Testis (tissue), 3 donors: Measurements from ENCODE around the gene MN1. TPM values are rescaled to one million over a fixed set of nuclear protein-coding genes. Genes with fewer than 3 reads are reported as not detected.

ENCODE experiments used
- DNase-seq: peaks from one replicate; pipeline ENCODE4 v3.0.0-alpha.2; 2019
- H3K27ac ChIP-seq, 2 donors: fragments of 200-600 bp; sonication (generic); one replicate each; pipeline ENCODE4 v1.5.1; 2019
- H3K27me3 ChIP-seq: fragments of 200-600 bp; sonication (generic); one replicate; pipeline ENCODE4 v1.5.1; 2019
- H3K36me3 ChIP-seq: fragments of 200-600 bp; sonication (generic); one replicate; pipeline ENCODE4 v1.5.1; 2017; ENCODE audit warnings: low read depth; ENCODE audit errors: missing control alignments
- H3K4me1 ChIP-seq: fragments of 200-600 bp; sonication (generic); one replicate; pipeline ENCODE4 v1.5.1; 2019
- H3K4me3 ChIP-seq, 2 donors: fragments of 200-600 bp; sonication (generic); one replicate each; pipeline ENCODE4 v1.5.1; 2017 to 2019
- H3K9me3 ChIP-seq: fragments of 200-600 bp; sonication (generic); one replicate; pipeline ENCODE4 v1.5.1; 2017
- POLR2A ChIP-seq: fragments of 450-650 bp; IDR thresholded peaks from one replicate; pipeline ENCODE4 v1.6.1; 2017; ENCODE audit warnings: antibody characterized with exemption, mild to moderate bottlenecking, moderate library complexity
- WGBS, 2 donors: methylation state at CpG; one replicate each; pipeline ENCODE4 v1.1.5; 2018; 5-methylcytosine and 5-hydroxymethylcytosine counted together
- intact Hi-C: fragments of 100-400 bp; cut with DNase I; formaldehyde crosslinking; loops from one replicate; pipeline ENCODE4 v1.15.1; 2023; ENCODE audit warnings: low total_unique reads
- polyA plus RNA-seq: library from polyadenylated mRNA; stranded (reverse); fragments of 350-450 nt; fragmentation: Illumina TruSeq; extraction: RNeasy Lipid Tissue Mini Kit (QIAGEN cat#74804); gene quantifications from one replicate; pipeline ENCODE4 v1.2.3, GENCODE V29; 2014; ENCODE audit warnings: low read depth, low replicate concordance; ENCODE audit not compliant: insufficient read depth
- total RNA-seq, 2 donors: library from RNA; depleted of rRNA; stranded (reverse); fragments of >200 nt; gene quantifications; one replicate each; pipeline ENCODE4 v1.2.3, GENCODE V29; 2016
- TF ChIP-seq, protein P1 (sequence below), 3 experiments: fragments of 450-650 bp in 2 of 3; fragments of 200-600 bp in 1 of 3; sonication (generic) in 1 of 3; IDR thresholded peaks; one replicate each; pipeline ENCODE4 v1.5.1; 2016 to 2019; ENCODE audit warnings: antibody characterized with exemption in 3 of 3, mild to moderate bottlenecking in 2 of 3, moderate library complexity in 1 of 3

Gene MN1
- total and polyA plus RNA-seq, 3 donors from 2014 or later, result 3.2 to 5.6 (median 4.3) TPM

GRCh38 chr22:27846248-27846757 lies 44.7 kb upstream of the MN1 start:
- H3K4me1 ChIP-seq, result peaks cover 25% of the 10 kb centered on the region
- no peaks in the 10 kb centered on the region for H3K9me3 ChIP-seq
- intact Hi-C loops, result no loop called here
- no peak overlapping the region for H3K27ac ChIP-seq
- DNase-seq, result no peak
- TF ChIP-seq, protein P1, sequence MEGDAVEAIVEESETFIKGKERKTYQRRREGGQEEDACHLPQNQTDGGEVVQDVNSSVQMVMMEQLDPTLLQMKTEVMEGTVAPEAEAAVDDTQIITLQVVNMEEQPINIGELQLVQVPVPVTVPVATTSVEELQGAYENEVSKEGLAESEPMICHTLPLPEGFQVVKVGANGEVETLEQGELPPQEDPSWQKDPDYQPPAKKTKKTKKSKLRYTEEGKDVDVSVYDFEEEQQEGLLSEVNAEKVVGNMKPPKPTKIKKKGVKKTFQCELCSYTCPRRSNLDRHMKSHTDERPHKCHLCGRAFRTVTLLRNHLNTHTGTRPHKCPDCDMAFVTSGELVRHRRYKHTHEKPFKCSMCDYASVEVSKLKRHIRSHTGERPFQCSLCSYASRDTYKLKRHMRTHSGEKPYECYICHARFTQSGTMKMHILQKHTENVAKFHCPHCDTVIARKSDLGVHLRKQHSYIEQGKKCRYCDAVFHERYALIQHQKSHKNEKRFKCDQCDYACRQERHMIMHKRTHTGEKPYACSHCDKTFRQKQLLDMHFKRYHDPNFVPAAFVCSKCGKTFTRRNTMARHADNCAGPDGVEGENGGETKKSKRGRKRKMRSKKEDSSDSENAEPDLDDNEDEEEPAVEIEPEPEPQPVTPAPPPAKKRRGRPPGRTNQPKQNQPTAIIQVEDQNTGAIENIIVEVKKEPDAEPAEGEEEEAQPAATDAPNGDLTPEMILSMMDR (IDR thresholded peaks at IDR 0.05), result no peak
- no peak for TF ChIP-seq POLR2A
- no peaks in the 10 kb centered on the region for H3K27me3 ChIP-seq
- WGBS, 2 donors, result 85 to 93% methylated on average over 5 of the region's 5 CpGs
- no peak overlapping the region for H3K4me3 ChIP-seq
- H3K36me3 ChIP-seq, result no peaks in the 10 kb centered on the region

GRCh38 chr22:27845644-27846043 lies 44.1 kb upstream of the MN1 start:
- TF ChIP-seq, protein P1 (IDR thresholded peaks at IDR 0.05), result no peak
- TF ChIP-seq POLR2A, result no peak
- H3K4me1 ChIP-seq, result peaks cover 24% of the 10 kb centered on the region
- H3K27me3 ChIP-seq, result no peaks in the 10 kb centered on the region
- intact Hi-C loops, result no loop called here
- no peak overlapping the region for H3K4me3 ChIP-seq
- H3K36me3 ChIP-seq, result no peaks in the 10 kb centered on the region
- no peak overlapping the region for H3K27ac ChIP-seq
- H3K9me3 ChIP-seq, result no peaks in the 10 kb centered on the region
- DNase-seq, result no peak
- 64 to 89% methylated on average over 7 of the region's 7 CpGs for WGBS, 2 donors

DNA sequence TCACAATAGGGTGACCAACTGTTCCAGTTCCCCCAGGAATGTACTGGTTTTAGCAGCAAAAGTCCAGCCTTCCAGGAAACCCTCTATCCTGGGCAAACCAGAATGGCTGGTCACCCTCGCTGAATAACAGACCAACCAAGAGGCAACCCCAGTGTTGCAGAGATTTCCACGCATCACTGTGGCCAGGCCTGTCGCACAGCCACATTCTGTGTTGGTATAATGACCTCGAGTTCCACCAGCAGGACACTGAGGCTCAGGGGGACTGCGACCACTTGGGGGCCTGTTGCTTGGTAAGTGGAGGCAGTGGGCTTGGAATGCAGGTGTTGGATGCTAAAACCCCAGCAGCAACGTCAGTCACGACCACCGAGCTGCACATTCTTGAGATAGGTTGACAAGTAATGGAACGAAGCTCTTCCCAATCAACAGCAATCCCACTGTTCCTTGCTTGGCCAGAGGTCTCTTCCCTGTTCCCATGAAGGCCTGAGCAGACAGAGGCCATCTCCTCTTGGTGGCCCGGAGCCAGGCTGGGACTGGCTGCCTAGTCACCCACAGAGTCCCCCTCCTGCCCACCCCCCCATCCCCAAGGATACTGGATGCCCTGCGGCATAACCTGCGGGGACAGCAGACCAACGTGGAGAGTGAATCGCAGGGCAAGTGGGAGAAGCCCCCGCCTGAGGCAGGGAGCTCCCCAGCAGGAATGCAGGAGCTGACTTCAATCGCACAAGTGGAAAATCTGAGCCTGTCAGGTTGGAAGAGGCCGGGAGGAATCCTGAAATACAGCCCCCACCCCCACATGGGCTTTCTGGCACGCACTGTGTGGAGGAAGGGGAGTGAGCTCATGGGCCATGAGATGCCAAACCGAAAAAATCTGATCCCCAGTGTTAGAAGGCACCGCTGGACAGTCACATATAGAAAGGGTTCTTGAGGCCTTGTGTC lies 43.4 kb upstream of the MN1 start:
- Histone ChIP-seq H3K4me3 (no peak overlapping the region), H3K27me3 (no peaks in the 10 kb centered on the region), H3K9me3 (no peaks in the 10 kb centered on the region), H3K4me1 (peaks cover 17% of the 10 kb centered on the region), H3K27ac (no peak overlapping the region), H3K36me3 (no peaks in the 10 kb centered on the region)
- TF ChIP-seq POLR2A, result no peak
- TF ChIP-seq, protein P1 (IDR thresholded peaks at IDR 0.05), result no peak
- WGBS, 2 donors, result 71 to 86% methylated on average over 14 to 20 of the region's 20 CpGs
- intact Hi-C loops, result no loop called here
- no peak for DNase-seq

- intact Hi-C loops, result no loop called here
- no peaks in the 10 kb centered on the region for H3K36me3 ChIP-seq
- no peaks in the 10 kb centered on the region for H3K9me3 ChIP-seq
- no peak overlapping the region for H3K27ac ChIP-seq
- peak; percentile 8 for DNase-seq
- peaks cover 11% of the 10 kb centered on the region for H3K4me1 ChIP-seq
- no peaks in the 10 kb centered on the region for H3K27me3 ChIP-seq
- TF ChIP-seq, protein P1 (IDR thresholded peaks at IDR 0.05), result no peak
- no peak for TF ChIP-seq POLR2A
- 85 to 90% methylated on average over 5 to 6 of the region's 6 CpGs for WGBS, 2 donors
- no peak overlapping the region for H3K4me3 ChIP-seq
Observed at GRCh38 chr22:27844256-27844655, 42.7 kb upstream of the MN1 start.
